HL-60 (cell line): ENCODE results near the gene FBXL7.

ENCODE experiments used
- CTCF ChIP-seq: IDR thresholded peaks from one replicate; pipeline ENCODE4 v1.5.1; 2011; ENCODE audit warnings: low read length, control low read depth, inconsistent platforms; ENCODE audit not compliant: insufficient read depth
- POLR2AphosphoS5 ChIP-seq: IDR thresholded peaks from 2 replicates; pipeline ENCODE4 v1.6.1; 2012; ENCODE audit warnings: low read depth
- REST ChIP-seq: IDR thresholded peaks from 2 replicates; pipeline ENCODE4 v1.6.1; 2012; ENCODE audit warnings: low read depth; ENCODE audit not compliant: insufficient replicate concordance

DNA sequence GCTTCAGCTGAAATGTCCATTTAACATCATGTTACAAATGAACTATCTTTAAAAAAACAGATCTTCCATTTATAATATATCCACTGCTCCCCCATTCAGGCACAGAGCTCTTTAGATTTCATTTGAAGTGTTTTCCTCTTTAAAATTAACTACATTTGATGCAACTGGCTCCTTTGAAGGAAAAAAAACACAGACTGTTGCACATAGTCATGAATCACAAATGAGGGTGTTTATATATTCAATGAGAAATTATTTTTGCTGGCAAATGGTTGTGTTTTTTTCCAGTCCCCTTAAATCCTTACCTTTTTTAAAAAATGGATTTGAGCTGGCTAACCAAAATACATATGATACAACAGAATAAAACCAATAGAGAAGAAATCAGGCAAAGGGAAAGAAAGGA is 240.4 kb downstream of the FBXL7 start:
- TF ChIP-seq CTCF (no peak), POLR2AphosphoS5 (no peak), REST (no peak)
